SH-SY5Y (cell line): ENCODE results near the gene FBN1.

Experiments
- GATA2 ChIP-seq: IDR thresholded peaks from 2 replicates; pipeline ENCODE4 v1.6.1; 2011; ENCODE audit warnings: mild to moderate bottlenecking, low read depth, low read length
- GATA3 ChIP-seq: IDR thresholded peaks from 2 replicates; pipeline ENCODE4 v1.6.1; 2011; ENCODE audit warnings: low read depth, mild to moderate bottlenecking, low read length, moderate library complexity

DNA sequence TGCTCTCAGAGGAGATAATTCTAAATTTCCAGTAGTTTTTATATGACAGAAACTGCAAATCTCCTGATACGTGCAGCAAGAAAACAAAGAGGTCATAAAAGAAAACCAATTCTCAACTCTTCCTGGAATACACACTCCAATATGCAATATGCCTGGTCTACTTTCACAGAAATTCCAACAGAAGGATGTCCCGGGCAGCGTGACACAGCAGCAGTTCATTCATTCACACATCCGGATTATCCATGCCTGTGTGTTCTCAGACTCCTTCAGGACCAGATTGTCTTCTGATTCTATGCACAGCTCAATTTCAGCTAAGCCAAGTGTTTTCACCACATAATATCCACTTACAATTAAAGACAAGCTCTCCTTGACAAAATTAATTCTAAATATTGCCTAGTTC is 64.3 kb downstream of the FBN1 start:
- TF ChIP-seq GATA3: no peak
- no peak for TF ChIP-seq GATA2
